Nephron (organoid): ENCODE results near the gene ENTR1.
A peak's percentile ranks its signal among the peaks of the same experiment; 100 is the strongest.

Experiments used
- H3K27ac Mint-ChIP-seq, 3 experiments: 2 replicates each; pipeline ENCODE4 v1.8.0; 2020; ENCODE audit warnings: mixed read lengths in 3 of 3, mild to moderate bottlenecking in 2 of 3, moderate library complexity in 1 of 3
- H3K27me3 Mint-ChIP-seq: 2 replicates; pipeline ENCODE4 v1.8.0; 2021; ENCODE audit warnings: low read depth, mild to moderate bottlenecking, moderate library complexity, mixed read lengths
- H3K36me3 Mint-ChIP-seq: 2 replicates; pipeline ENCODE4 v1.8.0; 2020; ENCODE audit warnings: low read depth, mixed read lengths
- H3K4me1 Mint-ChIP-seq: 2 replicates; pipeline ENCODE4 v1.8.0; 2020; ENCODE audit warnings: mixed read lengths
- H3K4me3 Mint-ChIP-seq, 3 experiments: 2 replicates each; pipeline ENCODE4 v1.8.0; 2020; ENCODE audit warnings: mild to moderate bottlenecking in 3 of 3, mixed read lengths in 3 of 3, moderate library complexity in 2 of 3
- H3K9me3 Mint-ChIP-seq: 2 replicates; pipeline ENCODE4 v1.8.0; 2020; ENCODE audit warnings: mixed read lengths
- TF ChIP-seq, protein P1 (sequence below), 3 experiments: fragments of 200-600 bp; sonication (generic); IDR thresholded peaks; one replicate each; pipeline ENCODE4 v1.5.0; 2021; ENCODE audit warnings: antibody characterized with exemption in 3 of 3; ENCODE audit not compliant: unreplicated experiment in 3 of 3

Gene ENTR1

DNA sequence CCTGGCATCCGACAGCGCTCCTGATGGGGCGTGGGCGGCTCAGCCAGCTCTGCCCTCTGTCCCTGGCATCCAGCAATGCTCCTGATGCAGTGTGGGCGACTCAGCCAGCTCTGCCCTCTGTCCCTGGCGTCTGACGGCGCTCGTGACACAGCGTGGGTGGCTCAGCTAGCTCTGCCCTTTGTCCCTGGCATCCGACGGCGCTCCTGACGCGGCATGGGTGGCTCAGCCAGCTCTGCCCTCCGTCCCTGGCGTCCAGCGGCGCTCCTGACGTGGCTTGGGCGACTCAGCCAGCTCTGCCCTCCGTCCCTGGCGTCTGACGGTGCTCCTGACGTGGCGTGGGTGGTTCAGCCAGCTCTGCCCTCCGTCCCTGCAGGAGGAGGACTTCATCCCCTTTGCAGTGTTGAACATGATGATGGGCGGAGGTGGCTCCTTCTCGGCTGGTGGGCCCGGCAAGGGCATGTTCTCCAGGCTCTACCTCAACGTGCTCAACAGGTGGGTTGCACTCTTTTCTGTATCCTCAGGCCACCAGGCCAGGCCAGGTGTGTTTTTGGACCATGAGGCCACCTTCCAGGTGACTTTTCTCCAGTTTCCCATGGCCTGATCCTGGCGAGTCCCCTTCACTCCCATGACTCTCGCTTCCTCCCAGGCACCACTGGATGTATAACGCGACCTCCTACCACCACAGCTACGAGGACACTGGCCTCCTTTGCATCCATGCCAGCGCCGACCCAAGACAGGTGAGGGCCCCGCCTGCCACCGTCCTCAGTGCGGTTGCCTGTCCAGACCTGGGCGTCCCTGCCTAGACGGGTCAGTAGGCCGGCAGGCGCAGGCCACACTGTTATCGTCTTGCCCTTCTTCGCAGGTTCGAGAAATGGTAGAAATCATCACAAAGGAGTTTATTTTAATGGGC, 8.0 kb upstream of the ENTR1 start:
- H3K27ac Mint-ChIP-seq, result no peak overlapping the region
- TF ChIP-seq, protein P1, sequence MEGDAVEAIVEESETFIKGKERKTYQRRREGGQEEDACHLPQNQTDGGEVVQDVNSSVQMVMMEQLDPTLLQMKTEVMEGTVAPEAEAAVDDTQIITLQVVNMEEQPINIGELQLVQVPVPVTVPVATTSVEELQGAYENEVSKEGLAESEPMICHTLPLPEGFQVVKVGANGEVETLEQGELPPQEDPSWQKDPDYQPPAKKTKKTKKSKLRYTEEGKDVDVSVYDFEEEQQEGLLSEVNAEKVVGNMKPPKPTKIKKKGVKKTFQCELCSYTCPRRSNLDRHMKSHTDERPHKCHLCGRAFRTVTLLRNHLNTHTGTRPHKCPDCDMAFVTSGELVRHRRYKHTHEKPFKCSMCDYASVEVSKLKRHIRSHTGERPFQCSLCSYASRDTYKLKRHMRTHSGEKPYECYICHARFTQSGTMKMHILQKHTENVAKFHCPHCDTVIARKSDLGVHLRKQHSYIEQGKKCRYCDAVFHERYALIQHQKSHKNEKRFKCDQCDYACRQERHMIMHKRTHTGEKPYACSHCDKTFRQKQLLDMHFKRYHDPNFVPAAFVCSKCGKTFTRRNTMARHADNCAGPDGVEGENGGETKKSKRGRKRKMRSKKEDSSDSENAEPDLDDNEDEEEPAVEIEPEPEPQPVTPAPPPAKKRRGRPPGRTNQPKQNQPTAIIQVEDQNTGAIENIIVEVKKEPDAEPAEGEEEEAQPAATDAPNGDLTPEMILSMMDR (IDR thresholded peaks at IDR 0.05; ENCODE audit: unreplicated experiment in 3 of 3), result no peak
- H3K4me1 Mint-ChIP-seq, result no peaks in the 10 kb centered on the region
- H3K4me3 Mint-ChIP-seq, result no peak overlapping the region
- H3K36me3 Mint-ChIP-seq, result peaks cover 46% of the 10 kb centered on the region
- no peaks in the 10 kb centered on the region for H3K27me3 Mint-ChIP-seq
- no peaks in the 10 kb centered on the region for H3K9me3 Mint-ChIP-seq

DNA sequence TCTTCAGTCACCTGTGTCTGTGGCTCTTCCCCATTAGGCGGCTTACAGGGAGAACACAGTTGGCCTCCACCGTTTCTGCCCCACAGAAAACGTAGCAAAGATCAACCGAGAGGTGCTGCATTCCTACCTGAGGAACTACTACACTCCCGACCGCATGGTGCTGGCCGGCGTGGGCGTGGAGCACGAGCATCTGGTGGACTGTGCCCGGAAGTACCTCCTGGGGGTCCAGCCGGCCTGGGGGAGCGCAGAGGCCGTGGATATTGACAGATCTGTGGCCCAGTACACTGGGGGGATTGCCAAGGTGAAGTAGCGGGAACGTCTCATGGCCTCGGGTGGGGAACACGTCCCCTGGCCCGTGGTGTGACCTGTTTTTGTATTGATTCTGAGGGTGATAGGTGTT, 6.5 kb upstream of the ENTR1 start:
- no peaks in the 10 kb centered on the region for H3K27me3 Mint-ChIP-seq
- no peak overlapping the region for H3K4me3 Mint-ChIP-seq
- TF ChIP-seq, protein P1 (IDR thresholded peaks at IDR 0.05; ENCODE audit: unreplicated experiment in 3 of 3), result no peak
- no peaks in the 10 kb centered on the region for H3K9me3 Mint-ChIP-seq
- peaks cover 48% of the 10 kb centered on the region for H3K36me3 Mint-ChIP-seq
- H3K27ac Mint-ChIP-seq, result no peak overlapping the region
- peaks cover 3% of the 10 kb centered on the region for H3K4me1 Mint-ChIP-seq

DNA sequence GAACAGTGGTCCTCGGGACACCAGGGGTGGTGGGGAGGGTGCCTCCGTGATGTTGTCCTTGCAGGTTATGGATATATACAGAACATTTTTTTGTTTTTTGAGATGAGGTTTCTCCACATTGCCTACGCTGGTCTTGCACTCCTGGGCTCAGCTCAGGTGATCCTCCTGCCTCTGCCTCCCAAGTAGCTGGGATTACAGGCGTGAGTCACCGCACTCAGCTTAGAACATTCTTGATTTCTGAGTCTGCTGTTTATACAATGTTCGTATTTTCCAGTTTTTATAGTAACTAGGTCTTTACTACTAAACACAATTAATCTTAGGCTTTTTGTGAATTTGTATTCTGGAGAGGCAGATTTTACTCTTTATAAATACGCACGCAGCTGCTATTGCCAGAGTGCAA, 6.0 kb upstream of the ENTR1 start:
- H3K27ac Mint-ChIP-seq, result no peak overlapping the region

DNA sequence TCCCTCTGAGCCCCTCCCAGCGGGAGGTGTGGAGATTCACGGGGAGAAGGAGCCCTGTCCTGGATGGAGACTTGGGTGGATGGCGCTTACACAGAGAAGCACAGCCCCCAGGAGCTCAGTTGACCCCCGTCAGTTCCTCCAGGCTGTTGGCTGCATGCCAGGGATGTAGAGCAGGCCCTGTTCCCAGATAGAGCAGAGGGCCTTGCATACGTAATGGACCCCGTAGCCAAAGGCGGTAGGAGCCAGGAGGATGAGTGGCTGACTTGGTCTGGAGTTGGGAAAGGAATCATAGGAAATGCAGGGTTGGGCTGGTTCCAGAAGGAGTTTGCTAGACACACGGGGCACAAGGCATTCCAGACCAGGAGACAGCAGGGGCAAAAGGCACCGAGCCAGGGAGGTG, 2.5 kb upstream of the ENTR1 start:
- Mint-ChIP-seq H3K27ac (no peak overlapping the region), H3K27me3 (no peaks in the 10 kb centered on the region), H3K4me3 (peak overlapping the region; percentile 15 to 55 (median 15)), H3K36me3 (peaks cover 44% of the 10 kb centered on the region), H3K9me3 (no peaks in the 10 kb centered on the region), H3K4me1 (peaks cover 23% of the 10 kb centered on the region)
- TF ChIP-seq, protein P1 (IDR thresholded peaks at IDR 0.05; ENCODE audit: unreplicated experiment in 3 of 3), result no peak

More for the DNA sequence above, 6.0 kb upstream of the ENTR1 start:
- TF ChIP-seq, protein P1 (IDR thresholded peaks at IDR 0.05; ENCODE audit: unreplicated experiment in 3 of 3), result no peak
- Mint-ChIP-seq H3K4me1 (peaks cover 7% of the 10 kb centered on the region), H3K4me3 (no peak overlapping the region), H3K9me3 (no peaks in the 10 kb centered on the region), H3K36me3 (peaks cover 48% of the 10 kb centered on the region), H3K27me3 (no peaks in the 10 kb centered on the region)

DNA sequence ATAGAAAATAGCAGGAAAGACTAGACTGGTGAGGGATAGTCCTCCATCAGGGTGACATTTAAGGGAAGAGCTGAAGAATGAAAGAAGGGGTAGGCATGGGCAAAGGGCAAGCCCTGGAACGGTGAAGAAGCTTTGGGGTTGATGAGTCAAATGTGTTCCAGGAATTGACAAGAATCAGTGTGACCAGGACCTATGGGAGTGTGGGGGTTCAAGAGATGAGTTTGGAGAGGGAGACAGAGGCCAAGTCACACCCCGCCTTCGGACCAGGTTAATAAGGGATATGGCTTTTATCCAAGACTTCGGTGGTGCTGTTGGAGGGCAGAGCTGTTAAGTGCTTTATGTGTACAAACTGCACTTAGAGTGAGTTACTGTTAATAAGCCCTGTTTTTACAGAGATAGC, 964 bp upstream of the ENTR1 start:
- Mint-ChIP-seq H3K36me3 (peaks cover 40% of the 10 kb centered on the region), H3K27ac (peak overlapping the region; percentile 37 to 77 (median 66)), H3K4me3 (peak overlapping the region; percentile 90 to 95 (median 94)), H3K27me3 (no peaks in the 10 kb centered on the region), H3K9me3 (no peaks in the 10 kb centered on the region), H3K4me1 (peaks cover 23% of the 10 kb centered on the region)
- TF ChIP-seq, protein P1 (IDR thresholded peaks at IDR 0.05; ENCODE audit: unreplicated experiment in 3 of 3), result no peak
